NCI-H2107 (cell line): ENCODE measurements around the gene FAM110D.

Experiments used
- DNase-seq: peaks from one replicate; lab custom pipeline; 2025; lab: John Stamatoyannopoulos, UW

The FAM110D gene

DNA sequence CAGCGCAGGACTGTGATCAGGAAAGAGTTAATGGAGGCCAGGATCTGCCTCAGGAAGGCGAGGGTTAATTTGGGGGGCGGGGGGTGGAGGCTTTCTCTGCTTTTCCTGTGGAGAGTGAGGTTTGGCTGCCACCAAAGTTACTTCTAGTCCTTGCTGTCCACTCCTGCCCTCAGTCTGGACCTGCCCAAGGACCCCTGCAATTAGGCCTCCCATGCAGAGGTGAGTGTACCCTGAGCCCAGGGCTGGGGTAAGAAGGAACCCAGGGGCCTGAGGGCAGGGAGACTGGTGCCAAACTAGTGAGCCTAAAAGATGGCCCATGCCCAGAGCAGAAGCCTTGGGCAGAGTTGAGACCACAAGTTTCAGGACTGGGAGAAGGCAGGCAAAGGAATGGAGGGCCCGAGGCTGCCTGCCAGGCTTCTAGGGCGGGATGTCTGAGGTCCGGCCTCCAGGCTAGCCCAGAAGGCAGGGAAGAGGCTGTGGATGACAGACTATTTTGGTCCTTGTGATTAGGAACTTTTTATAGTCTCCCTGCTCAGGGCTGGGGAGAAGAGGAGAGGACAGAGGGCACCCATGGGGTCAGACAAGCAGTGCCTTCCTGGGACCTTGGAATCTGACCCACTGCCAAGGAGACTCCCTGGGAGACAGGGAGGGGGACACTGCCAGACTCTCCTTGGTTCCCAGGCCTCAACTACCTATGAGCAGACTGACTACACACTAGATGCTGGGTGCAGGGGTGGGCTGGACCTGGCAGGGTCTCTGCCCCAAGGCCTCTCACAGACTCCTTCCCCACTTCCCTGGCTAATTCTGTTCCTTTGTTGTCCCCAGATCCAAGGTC, at the start of gene FAM110D:
FAM110D (plus strand) TSS at position 172 of the 835 bp plus-strand sequence. CDS start 2,213 bp downstream, outside the sequence.
- no peak for DNase-seq

DNA sequence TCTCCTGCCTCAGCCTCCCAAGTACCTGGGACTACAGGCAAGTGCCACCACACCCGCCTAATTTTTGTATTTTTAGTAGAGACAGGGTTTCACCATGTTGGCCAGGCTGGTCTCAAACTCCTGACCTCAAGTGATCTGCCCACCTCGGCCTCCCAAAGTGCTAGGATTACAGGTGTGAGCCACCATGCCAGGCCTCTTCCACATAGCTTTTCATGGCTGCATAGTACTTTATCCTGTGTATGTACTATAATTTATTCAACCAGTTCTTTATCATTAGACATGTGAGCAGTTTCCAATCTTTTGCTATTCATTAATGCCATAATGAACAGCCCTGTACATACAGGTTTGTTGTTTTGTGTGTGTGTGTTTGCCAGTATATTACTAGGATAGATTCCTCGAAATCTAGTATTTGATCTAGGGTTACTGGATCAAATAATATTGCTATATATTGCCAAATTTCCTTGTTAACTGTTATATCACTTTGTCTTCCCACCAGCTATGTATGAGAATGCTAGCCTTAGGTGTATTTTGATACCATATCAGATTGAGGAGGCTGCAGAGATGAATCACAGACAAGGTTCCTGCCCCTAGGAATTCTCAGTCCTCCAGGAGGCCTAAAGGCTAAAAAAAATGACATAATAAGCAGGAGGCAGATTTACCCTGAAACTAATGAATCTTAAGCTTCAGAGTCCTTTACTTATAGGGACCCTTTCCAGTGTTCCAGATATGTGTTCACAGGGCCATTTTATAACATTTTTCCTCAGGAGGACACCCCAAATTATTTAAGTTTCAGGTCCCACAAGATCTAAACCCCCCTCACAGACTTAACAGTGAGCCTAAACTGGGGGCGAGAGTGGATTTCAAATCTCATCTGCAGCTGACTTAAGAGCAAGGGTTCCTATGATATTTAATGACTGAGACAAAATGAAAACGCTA, 49.4 kb upstream of the FAM110D start:
- DNase-seq = no peak

DNA sequence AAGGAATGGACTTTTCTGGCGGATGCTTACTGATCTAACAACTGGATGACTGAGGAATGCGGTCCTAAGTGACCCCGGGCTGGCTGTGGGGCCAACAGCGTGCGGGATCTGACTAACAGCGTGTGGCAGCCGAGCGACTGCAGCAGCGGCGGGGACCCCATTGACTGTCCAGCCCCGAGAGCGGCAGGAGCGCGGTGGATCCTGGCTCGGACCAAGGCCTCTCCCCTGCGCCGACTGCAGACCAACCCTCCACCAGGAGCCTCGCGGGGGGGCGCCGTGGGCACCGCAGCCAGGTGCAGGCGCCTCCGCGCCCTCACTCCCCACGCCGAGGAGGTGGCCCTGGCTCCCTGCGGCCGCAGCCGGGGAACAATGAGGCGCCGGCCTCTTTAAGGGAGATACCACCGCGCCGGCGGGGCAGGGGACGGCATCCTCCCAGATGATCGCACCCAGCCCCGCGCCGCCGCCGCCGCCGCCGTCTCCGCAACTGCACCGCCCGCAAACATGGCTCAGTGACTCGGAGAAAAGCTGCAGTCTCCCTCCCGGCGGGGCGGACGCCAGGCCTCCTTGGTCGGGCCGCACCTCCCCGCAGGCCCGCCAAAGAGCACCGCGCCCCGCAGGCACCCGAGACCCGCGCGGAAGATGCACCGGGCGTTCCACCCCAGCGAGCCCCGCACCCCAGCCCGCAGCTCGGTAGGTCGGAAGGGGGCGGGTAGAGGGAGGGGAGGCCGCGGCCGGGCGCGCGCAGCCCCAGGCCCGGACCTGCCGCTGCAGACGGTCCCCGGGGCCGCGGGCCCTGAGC, 47.9 kb upstream of the FAM110D start:
- peak; percentile 86 for DNase-seq

DNA sequence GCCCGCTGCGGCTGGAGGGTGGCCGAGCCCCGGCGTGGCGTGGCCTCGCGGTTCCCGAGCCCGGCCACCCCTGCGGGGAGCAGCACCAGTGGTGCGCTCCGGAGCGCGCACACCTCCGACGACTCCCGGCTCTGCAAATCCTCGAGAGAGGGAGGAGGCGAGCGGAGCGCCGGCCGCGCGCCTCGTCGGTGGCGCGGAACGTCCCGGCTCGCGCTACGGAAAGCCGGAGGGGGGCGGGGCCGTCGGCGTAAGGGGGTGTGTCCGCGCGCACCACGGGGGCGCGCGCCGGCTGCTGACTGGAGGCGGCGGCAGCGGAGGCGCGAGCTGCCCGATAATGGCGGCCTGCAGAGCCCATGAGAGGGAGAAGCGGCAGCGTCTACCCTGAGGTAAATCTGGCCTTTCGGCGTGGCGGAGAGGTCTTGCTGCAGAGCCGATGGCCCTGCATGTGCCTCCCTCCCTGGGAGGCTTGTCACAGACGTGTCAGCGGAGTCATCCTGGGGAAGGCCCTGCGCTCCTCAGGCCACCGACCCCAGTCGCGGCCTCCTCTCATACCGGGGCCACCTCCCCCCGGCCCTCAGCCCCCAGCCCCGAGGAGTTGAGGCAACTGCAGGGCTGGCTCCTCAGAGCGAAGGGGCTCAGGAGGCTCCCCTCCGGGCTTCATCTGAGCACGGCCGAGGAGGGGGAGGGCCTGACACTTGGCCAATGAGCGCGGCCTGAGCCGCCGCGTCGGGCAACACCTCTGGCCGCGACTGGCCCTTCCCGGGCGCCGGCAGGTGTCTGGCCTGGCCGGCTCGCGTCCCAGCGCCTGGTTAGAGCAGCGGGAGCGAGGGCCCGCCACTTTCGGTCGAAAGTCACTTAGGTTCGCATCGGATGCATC, 47.1 kb upstream of the FAM110D start, which contains the start of gene PDIK1L:
PDIK1L (plus strand) TSS at position 295 of the 877 bp plus-strand sequence. CDS start 2,485 bp downstream, outside the sequence.
- DNase-seq = peak; percentile 95

DNA sequence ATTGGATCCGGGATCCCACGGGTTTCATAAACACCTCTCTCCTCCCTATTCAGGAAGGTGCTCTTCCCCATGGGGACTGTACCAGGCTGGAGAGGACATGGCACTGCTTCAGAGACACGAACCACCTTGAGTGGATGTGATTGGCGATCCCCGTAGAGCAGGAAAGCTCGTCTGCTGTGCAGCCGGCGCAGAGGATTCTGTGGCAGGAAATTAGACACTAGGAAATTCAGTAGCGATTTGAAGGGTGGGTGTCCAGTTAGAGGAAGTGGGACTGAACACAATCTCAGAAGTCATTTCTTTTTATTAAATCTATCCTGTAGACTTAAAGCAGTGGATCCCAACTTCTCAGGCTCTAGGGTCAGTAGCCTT, 46.5 kb upstream of the FAM110D start:
- no peak for DNase-seq

DNA sequence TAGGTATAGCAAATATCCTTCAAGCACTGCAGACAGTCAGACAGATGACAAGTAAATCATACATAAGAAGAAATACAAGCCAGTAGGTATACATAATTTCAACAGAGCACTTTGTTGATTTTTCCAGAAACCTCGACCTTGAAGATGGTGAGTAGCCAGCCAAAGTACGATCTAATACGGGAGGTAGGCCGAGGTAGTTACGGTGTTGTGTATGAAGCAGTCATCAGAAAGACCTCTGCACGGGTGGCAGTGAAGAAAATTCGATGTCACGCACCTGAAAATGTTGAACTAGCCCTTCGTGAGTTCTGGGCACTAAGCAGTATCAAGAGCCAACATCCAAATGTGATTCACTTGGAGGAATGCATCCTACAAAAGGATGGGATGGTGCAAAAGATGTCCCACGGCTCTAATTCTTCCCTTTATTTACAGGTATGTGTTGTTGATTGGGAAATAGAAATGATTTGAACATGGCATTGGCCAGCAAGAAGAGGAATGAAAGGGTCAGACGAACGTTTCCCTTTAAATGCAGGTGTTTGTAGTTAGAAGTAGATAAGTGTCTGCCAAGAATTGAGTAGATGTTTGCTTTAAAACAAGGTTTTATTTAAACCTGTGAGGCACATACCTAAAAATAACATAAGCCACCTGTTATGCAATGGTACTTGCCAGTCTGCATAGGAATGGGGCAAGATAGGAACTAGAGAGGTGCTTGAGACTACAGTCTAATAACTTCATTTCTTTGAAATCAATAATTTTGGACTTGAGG, 44.5 kb upstream of the FAM110D start:
- no peak for DNase-seq

DNA sequence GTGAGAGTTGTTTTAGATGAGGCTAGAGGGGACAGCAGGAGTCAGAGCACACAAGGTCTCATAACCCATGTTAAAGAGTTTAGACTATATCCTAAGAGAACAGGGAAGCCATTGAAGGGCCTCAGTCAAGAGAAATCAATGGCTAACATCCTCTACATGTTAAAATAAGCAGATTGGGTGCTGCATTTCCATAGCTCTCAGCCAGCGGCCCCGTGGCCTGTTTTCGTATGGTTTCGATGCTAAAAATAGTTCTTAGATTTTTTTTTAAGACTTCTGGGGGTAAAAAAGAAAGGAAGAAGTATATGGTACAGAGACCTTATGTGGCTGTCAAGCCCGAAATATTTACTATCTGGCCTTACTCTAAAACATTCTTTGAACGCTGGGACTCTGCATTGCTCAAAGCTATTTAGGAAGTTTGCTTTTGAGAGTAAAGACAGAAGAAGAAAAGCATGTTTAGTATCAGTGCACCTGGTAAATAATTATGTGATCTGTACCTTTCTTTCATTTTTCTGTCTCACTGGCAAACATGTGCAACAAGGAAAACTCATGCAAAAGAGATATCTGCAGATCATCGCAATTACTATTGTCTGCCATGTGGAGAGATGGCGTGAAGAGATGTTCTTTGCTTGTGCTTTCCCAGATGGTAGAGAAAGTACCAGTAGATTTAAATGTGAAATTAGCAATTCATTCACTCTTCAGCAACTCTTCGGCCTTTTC, 38.8 kb upstream of the FAM110D start:
- DNase-seq = no peak

DNA sequence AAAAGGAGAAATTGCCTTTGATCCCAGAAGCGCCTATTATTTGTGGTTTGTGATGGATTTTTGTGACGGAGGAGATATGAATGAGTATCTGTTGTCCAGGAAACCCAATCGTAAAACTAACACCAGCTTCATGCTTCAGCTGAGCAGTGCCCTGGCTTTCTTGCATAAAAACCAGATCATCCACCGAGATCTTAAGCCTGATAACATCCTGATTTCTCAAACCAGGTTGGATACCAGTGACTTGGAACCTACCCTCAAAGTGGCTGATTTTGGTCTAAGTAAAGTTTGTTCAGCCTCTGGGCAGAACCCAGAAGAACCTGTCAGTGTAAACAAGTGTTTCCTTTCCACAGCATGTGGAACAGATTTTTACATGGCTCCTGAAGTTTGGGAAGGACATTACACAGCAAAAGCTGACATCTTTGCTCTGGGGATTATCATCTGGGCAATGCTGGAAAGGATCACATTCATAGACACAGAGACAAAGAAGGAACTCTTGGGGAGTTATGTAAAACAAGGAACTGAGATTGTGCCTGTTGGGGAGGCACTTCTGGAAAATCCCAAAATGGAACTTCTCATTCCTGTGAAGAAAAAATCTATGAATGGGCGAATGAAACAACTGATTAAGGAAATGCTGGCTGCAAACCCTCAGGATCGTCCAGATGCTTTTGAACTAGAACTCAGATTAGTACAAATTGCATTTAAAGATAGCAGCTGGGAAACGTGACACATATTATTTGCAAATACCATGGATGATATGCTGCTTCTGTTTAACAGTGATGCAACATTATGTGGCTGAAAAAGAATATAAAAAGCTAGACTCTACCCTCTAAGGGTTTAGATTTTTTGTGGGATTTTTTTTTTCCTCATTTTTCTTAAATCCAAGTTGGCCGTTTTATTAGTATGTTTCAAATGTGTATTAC, 36.8 kb upstream of the FAM110D start:
- no peak for DNase-seq

DNA sequence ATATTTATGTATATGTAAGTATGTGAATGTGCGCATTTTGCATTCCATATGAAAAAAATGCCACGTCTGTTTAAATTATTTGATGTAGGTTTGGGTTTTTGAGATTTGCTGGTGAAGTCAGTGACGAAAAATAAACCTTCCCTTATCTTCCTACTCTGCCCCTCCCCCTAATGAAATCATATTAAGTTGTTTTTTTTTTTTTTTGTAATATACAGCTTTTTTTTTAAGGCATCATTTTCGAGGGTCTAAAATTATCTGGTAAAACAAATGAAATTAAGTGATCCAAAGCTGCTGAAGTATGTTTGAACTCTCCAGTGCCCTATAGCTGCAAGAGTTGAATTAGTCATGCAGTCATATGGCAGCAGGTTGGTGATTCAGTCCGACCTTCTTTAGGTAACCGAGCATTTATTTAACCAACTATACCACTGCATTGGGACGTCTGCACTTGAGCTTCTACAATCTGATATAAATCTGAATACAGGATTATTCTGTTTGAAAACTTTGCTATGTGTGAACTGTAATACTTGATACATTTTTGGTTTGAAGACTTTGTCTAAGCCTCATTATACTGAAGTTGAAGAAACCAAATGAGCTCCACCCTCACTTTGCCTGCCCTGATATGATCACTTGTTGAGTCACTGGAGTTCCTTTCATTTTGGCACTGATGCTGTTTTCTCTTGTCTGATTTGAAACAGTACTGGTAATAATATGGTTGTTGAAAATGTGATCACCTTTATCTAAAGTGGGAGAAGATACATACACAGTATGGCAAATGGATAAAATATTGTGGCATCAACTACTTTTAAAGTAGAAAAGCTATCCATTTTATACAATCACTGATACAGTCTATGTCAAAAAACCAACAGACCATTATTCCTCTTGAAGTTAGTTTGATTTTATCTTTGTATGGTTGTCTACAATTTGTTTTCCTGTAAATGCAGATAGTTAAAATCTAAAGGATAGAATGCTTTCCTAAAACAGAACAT, 35.6 kb upstream of the FAM110D start:
- no peak for DNase-seq

DNA sequence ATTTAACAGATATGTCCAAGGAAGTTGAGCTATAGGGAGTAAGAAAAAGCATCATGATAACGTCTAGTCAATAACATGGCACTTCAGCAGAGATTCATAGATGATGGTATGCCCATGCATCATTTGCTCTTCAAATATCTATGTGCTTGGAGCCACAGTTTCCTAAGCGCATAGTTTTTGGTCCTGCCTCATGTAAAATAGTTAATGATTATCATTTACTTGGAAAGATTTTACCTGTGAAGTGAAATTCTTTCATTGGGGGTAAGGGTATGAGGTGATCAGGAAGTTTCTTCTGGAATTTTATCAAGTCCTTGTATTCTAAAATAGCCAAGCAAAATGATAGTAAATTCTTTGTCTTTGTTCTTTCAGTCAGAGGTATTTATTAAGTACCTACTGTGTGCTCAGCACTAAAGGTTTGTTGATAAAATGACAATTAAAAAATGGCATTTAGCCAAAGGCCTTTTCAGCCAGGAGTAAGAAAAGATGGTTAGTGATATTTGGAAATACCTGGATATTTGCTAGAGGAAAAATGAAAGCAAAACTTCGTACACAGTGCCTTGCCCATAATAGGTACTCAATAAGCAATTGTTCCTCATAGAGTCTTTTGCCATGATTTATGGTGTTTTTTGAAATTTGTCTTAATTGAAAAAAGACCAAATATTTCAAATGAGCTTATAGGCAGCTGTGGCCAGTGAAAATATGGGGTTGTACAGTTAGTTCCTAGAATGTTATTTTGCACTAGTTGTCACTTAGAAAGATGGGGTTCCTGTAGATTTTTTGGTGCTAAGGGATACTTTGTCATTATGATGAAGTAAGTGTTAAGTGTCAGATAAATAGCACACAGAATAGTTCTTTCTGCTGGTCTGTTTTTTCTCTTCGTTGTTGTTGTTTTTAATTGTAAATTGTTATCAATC, 34.2 kb upstream of the FAM110D start:
- no peak for DNase-seq

DNA sequence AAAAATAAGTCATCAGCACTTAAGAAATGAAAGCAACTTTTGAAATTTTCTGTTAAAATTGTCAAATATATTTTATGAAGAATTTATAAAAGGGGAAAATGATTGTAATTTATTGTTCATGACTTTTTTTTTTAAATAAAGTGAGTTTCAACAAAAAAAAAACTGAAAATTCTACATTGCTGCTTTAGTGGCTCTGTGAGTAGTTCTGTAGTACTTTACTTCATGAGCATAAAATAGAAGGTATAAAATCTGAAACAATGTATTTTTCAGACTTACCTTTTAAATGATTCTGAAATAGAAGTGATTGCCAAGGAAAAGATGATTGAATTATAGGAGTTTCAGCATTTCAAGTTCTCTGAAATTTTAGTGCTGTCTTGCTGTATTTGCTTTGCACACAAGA, 33.5 kb upstream of the FAM110D start:
- DNase-seq = no peak

DNA sequence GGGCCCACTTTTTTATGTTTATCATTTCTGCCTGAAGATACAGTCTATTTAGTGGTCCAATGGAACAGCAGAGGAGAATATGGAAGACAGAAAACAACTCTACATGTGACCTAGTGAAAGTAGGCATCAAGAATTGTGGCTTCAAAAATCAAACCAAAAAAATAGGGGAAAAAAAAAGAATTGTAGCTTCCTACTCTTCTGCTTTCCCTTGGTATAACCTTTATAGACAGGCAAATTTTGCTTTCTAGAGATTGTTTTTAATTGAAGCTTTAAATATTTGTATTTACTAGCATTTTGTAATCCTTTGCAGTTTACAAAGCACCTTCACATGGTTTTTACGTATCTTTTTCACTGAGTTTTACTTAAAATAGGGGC, 32.9 kb upstream of the FAM110D start:
- DNase-seq = no peak

DNA sequence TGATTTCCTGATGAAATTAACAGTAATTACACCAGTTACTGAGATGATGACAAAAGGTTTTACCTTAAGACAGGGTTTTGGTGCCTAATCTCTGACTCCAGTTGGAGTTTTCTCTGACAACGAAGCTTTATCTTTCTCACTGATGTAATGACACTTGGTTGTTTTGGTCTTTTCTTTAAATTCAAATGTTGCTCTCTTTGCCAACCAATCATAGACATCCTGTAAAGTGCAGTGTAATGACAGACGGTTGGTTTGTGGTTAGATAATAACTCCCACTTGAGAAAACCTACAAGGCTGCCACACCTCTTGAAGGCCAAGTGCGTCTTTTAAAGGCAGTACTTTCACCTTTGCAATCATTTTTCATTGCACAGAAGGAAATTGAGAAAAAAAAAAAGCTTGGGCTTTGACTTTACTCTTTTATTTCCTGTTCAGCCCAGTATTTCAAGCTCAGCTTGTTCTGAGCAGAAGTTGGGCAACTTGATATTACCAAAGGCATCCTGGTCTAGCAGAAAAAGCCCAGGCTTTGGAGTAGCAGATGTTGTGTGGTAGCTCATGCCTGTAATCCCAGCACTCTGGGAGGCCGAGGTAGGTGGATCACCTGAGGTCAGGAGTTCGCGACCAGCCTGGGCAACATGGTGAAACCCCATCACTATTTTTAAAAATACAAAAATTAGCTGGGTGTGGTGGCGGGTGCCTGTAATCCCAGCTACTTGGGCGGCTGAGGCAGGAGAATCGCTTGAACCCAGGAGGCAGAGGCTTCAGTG, 32.4 kb upstream of the FAM110D start:
- peak; percentile 95 for DNase-seq

DNA sequence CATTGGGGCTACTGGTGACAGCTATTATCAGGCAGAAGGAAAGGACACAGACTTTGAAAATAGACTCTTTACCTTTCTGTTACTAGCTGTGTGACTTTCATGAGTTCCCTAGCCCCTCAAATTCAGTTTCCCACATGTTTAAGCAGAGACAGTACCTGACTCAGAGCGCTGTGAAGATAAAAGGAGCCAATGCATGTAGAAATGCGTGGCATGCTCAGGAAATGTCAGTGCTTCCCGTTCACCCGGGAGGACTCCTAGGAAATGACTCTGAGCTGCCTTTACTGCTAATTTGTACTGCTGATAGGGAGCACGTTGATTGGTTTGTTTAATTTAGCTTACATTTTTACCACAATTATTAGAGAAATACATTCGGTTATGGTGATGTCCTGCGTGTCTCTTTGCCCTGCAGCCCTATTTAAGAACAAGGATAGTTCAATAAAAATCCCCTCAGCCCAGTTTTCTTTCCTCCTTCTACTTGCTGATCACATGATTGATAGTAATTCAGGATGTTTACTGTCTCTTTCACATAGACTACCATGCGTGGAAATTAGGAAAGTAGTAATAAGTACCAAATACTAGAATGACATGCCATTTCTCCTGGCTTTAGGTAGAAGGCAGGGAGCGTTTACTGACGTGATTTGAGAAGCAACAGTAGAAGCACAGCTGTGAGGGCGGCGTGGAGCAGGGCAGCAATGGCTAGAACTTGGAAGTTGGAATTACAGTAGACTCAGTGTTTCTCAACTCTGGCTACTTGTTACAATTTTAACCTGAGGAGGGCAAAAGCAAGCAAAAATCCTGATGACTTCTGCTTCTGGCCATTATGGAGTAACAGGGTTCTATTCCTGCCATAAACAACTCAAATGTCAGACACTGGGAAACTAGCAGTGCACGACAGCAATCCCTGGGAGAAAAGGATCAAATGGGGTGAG, 31.4 kb upstream of the FAM110D start:
- DNase-seq = no peak
